Natural killer cell (primary cell): ENCODE data around the gene MVK. TPM values are rescaled to one million over a fixed set of nuclear protein-coding genes. Genes with fewer than 3 reads are reported as not detected.

Experiments used
- ATAC-seq, 3 donors: fragments of 150-1000 bp in 2 of 3; fragments of 200-7000 bp in 1 of 3; cut with Tn5 transposase; 1 replicate in 1 of 3; 2 replicates in 2 of 3; pipeline ENCODE4 v1.10.0; 2021; ENCODE audit warnings: mild to moderate bottlenecking in 2 of 3, moderate library complexity in 2 of 3
- DNase-seq, 2 donors: peaks; one replicate each; pipeline versions ENCODE4 v3.0.0 to v3.0.0-alpha.2; 2013 to 2021; ENCODE audit warnings: mixed read lengths in 1 of 2
- H3K27ac ChIP-seq: one replicate; pipeline ENCODE4 v1.5.1; 2013; ENCODE audit warnings: mild to moderate bottlenecking, low read length
- H3K27me3 ChIP-seq: one replicate; pipeline ENCODE4 v1.6.1; 2013; ENCODE audit warnings: low read length; ENCODE audit not compliant: control insufficient read depth, insufficient read depth
- H3K36me3 ChIP-seq: one replicate; pipeline ENCODE4 v1.6.1; 2013; ENCODE audit warnings: low read length; ENCODE audit not compliant: control insufficient read depth, insufficient read depth
- H3K4me1 ChIP-seq: one replicate; pipeline ENCODE4 v1.6.1; 2013; ENCODE audit warnings: low read length; ENCODE audit not compliant: control insufficient read depth, insufficient read depth
- H3K4me3 ChIP-seq: one replicate; pipeline ENCODE4 v1.5.1; 2013; ENCODE audit warnings: low read length
- H3K9me3 ChIP-seq: one replicate; pipeline ENCODE4 v1.6.1; 2013; ENCODE audit warnings: low read length; ENCODE audit not compliant: control insufficient read depth, insufficient read depth
- H3K27ac Mint-ChIP-seq, 2 donors: one replicate each; pipeline ENCODE4 v1.8.0; 2022; ENCODE audit warnings: mild to moderate bottlenecking in 2 of 2, mixed read lengths in 2 of 2, moderate library complexity in 1 of 2
- H3K27me3 Mint-ChIP-seq, 2 donors: one replicate each; pipeline ENCODE4 v1.8.0; 2022; ENCODE audit warnings: low read depth in 2 of 2, mixed read lengths in 2 of 2
- H3K36me3 Mint-ChIP-seq: one replicate; pipeline ENCODE4 v1.8.0; 2022; ENCODE audit warnings: mixed read lengths
- H3K4me1 Mint-ChIP-seq, 2 donors: one replicate each; pipeline ENCODE4 v1.8.0; 2022; ENCODE audit warnings: mixed read lengths in 2 of 2
- H3K4me3 Mint-ChIP-seq: one replicate; pipeline ENCODE4 v1.8.0; 2022; ENCODE audit warnings: mild to moderate bottlenecking, moderate library complexity, mixed read lengths
- H3K9me3 Mint-ChIP-seq, 2 donors: one replicate each; pipeline ENCODE4 v1.8.0; 2022; ENCODE audit warnings: mixed read lengths in 2 of 2
- CTCF ChIP-seq: fragments of 200-600 bp; IDR thresholded peaks from one replicate; pipeline ENCODE4 v1.8.0; 2022; ENCODE audit warnings: antibody characterized with exemption
- WGBS: methylation state at CpG from one replicate; pipeline ENCODE4 v1.1.7; 2013; ENCODE audit warnings: missing lambda C conversion rate; ENCODE audit not compliant: insufficient coverage; 5-methylcytosine and 5-hydroxymethylcytosine counted together
- intact Hi-C: fragments of 100-400 bp; cut with micrococcal nuclease; formaldehyde crosslinking; loops from one replicate; pipeline ENCODE4 v1.14.2; 2022
- total RNA-seq, 4 donors: library from RNA; stranded (reverse); fragments of 120-200 nt in 1 of 4; gene quantifications; one replicate each; pipeline versions ENCODE4 v1.2.3 to v1.2.4, GENCODE V29; 2013 to 2022

MVK gene
- total RNA-seq, 3 donors from 2014 or later (not counting 1 experiment from before 2014, with no cell fraction given), result 9.4 to 16.6 (median 16.2) TPM

DNA sequence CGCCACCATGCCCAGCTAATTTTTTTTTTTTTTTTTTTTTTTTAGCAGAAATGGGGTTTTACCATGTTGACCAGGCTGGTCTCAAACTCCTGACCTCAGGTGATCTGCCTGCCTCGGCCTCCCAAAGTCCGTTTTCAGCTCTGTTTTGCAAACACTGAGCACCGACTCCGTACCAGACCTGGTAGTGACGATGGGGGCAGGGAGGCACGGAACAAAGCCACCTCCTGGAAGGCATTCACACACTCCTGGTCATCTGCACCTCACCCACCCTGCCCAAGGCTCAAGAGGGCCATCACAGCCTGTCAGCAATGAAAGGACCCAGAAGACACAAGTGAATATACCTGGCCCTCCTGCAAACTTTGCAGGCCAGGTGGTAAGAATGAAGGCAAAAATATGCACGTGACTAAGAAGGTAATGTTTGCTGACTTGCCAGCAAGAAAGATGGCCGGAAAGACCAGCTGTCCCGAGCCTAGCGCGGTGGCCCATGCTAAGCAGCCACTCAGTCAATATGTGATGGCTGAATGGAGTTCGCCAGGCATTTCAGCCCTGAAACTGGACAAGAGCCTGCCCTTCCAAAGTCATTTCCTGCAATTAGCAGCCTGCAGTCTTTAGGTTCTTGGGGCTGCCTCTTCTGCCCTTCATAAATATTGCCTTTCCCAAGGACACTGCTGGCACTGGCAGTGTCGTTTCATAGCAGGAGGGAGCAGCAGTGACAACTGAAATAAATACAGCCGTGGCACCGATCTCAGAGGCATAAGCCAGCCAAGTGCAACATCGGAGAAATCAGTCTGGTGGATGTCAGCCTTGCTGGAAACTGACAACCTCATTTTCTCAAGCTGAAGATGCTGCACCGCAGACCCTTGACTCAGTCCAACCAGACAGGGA lies 17.9 kb upstream of the MVK start:
- no peak overlapping the region for H3K4me3 ChIP-seq
- H3K27me3 ChIP-seq, result no peaks in the 10 kb centered on the region
- 87% methylated on average over 17 of the region's 18 CpGs for WGBS
- Mint-ChIP-seq H3K4me3 (no peak overlapping the region), H3K27ac (no peak overlapping the region), H3K36me3 (no peaks in the 10 kb centered on the region), H3K27me3 (no peaks in the 10 kb centered on the region), H3K9me3 (no peaks in the 10 kb centered on the region), H3K4me1 (no peaks in the 10 kb centered on the region)
- intact Hi-C loops, result no loop called here
- no peaks in the 10 kb centered on the region for H3K4me1 ChIP-seq
- no peaks in the 10 kb centered on the region for H3K36me3 ChIP-seq
- DNase-seq, result no peak
- no peak overlapping the region for H3K27ac ChIP-seq
- H3K9me3 ChIP-seq, result no peaks in the 10 kb centered on the region
- no peak for TF ChIP-seq CTCF
- ATAC-seq, result no peak

DNA sequence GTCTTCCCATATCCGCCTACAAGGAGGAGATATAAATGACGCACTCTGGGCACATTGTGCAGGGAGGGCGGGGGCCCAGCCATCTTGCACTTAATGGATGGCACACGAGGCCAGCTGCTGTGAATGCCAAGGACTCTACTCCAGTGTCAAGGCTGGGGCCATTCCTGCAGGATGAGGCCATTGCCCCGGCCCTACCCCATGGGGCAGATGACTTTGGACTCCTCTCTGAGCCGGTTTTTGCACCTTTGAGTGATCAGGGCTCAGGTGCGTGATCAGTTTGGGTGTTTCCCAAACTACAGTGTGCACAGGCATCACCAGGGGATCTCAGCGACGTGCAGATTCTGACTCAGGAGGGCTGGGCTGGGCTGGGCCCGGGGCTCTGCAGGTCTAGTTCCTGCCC lies 16.4 kb upstream of the MVK start:
- ATAC-seq (no peak), DNase-seq (no peak)
- no peak overlapping the region for H3K27ac ChIP-seq
- intact Hi-C loops, result no loop called here
- WGBS, result 92% methylated on average over 10 of the region's 10 CpGs
- H3K4me3 Mint-ChIP-seq, result no peak overlapping the region
- no peaks in the 10 kb centered on the region for H3K9me3 Mint-ChIP-seq
- no peaks in the 10 kb centered on the region for H3K27me3 ChIP-seq
- TF ChIP-seq CTCF, result no peak
- no peaks in the 10 kb centered on the region for H3K36me3 ChIP-seq
- no peak overlapping the region for H3K27ac Mint-ChIP-seq
- H3K4me1 ChIP-seq, result no peaks in the 10 kb centered on the region
- no peaks in the 10 kb centered on the region for H3K27me3 Mint-ChIP-seq
- no peak overlapping the region for H3K4me3 ChIP-seq
- H3K36me3 Mint-ChIP-seq, result no peaks in the 10 kb centered on the region
- H3K4me1 Mint-ChIP-seq, result no peaks in the 10 kb centered on the region
- no peaks in the 10 kb centered on the region for H3K9me3 ChIP-seq

DNA sequence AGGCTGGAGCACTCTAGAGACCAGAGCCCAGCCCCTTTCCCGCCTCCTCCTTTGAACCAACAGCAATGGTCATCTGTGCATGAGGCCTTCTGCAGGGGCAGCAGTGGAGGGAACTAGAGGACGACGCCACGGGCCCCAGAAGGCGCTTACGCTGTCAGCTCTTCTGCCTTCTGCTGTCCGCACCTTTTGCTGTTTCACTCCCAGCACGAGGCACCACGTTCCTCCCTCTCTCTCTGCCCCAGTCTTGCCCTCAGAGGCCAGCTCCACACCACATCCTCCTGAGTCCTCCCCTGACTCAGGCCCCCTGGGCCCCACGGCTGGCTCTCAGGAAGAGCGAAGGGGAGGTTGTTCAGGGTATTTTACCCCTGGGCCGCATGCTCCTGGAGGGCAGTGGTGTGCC lies 15.8 kb upstream of the MVK start:
- Mint-ChIP-seq H3K27me3 (no peaks in the 10 kb centered on the region), H3K27ac (no peak overlapping the region)

More for the DNA sequence above, 15.8 kb upstream of the MVK start:
- ATAC-seq (no peak), DNase-seq (no peak)
- H3K4me1 ChIP-seq, result no peaks in the 10 kb centered on the region
- no peak for TF ChIP-seq CTCF
- no peak overlapping the region for H3K4me3 ChIP-seq
- H3K27me3 ChIP-seq, result no peaks in the 10 kb centered on the region
- WGBS, result 84% methylated on average over 12 of the region's 12 CpGs
- no peak overlapping the region for H3K4me3 Mint-ChIP-seq
- no peaks in the 10 kb centered on the region for H3K9me3 Mint-ChIP-seq
- intact Hi-C loops, result no loop called here
- H3K27ac ChIP-seq, result no peak overlapping the region
- no peaks in the 10 kb centered on the region for H3K9me3 ChIP-seq
- no peaks in the 10 kb centered on the region for H3K4me1 Mint-ChIP-seq
- no peaks in the 10 kb centered on the region for H3K36me3 ChIP-seq
- H3K36me3 Mint-ChIP-seq, result no peaks in the 10 kb centered on the region
